COLO668 (cell line): ENCODE data around the gene PTPRT.

Experiments used
- DNase-seq: peaks from one replicate; lab custom pipeline; 2025; ENCODE audit not compliant: unreplicated experiment; lab: John Stamatoyannopoulos, UW

PTPRT gene

DNA sequence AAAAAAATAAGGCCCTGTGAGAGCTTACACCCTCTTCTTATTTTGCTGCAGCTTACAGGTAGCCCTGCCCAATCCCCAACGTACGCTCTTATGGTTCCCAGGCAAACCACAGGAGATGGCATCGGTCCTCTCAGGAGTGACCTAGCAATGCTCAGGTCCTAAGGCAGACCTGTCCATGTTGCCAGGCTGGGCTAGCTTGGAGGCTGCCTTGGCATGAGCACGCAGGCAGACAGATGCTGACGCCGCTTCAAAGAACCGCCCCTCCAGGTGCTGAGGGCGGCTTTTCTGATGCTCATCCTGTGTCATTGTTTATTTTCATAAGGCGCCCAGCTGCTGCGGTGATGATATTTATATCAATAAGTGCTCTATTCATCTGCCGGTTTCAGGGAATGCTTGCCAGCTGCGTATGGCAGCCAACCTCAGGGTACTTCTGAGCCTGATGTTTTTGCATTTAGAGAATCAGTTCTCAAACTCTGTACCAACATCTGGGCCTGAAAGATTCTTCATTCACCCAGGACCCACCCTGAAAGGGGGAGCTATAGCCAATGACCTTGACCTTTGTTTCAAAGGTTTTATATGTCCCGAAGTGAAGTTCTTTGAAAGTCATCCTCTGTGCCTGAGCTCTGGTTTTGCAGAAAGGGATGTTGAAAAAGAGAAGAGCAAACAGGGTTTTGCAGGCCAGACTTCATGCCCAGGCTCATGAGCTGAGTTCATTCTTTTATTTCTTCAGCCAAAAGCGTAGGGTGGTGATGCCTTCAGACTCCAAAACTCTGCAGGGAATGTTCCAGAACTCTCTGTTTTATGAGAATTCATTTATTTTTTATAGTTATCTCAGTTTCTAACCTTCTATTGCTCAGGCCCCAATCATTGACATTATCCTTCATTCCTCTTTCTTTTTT, 1095.9 kb downstream of the PTPRT start:
- DNase-seq, result peak; percentile 95

DNA sequence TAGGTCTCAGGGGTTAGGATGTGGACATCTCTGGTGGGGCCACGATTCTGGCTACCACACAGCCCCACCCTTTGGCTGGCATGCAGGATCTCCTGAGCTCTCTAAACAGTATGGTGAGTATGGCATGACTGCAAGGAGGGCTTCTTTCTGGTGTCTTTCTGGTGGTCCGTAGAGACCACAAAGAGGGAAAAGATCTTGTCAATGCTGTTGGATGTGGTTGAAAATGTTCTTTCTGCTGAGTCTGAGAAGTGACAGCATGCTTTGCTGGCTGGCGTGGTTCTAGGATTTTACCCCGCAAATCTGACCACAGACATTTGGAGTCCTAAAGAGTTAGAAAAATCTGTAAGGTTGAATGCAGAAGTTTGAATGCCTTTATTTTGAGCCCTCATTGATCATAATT, 1096.7 kb downstream of the PTPRT start:
- DNase-seq, result no peak

DNA sequence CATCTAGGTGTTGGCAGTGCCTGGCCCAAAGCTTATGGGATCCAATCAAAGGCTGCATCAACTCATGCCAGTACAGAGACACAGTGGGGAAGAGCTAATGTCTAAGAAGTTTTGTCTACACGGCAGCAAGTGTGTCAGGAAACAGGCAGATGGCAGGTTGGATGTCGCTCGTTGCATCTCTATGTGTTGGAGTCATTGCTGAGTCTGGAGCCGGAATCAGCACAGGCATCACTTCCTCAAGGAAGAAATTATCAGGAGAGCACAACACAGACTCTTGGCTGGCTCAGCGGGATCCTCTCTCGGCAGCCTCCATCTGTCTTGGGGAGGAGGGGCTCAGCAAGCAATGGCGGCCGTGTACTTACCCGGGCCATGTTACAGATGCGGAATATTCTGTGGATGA, 1104.3 kb downstream of the PTPRT start:
- no peak for DNase-seq

DNA sequence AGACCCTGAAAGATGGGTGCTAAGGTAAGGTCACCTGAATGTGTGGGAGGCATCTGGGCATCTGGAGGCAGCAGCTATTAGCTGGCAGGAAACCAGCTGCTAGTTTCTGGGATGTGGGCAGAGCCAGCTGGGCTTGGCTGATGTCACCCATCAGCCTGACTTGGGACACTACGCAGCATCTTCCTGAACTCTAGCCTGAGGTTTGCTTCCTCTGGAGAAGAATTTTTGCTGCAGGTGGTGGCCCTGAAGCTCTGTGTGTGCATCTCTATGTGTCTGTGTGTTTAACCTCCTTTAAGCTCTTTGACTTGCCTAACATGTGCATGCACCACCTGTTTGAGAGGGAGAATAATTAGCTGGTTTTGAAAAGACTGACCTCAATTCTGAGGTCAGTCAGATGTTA, 1106.4 kb downstream of the PTPRT start:
- peak; percentile 47 for DNase-seq

DNA sequence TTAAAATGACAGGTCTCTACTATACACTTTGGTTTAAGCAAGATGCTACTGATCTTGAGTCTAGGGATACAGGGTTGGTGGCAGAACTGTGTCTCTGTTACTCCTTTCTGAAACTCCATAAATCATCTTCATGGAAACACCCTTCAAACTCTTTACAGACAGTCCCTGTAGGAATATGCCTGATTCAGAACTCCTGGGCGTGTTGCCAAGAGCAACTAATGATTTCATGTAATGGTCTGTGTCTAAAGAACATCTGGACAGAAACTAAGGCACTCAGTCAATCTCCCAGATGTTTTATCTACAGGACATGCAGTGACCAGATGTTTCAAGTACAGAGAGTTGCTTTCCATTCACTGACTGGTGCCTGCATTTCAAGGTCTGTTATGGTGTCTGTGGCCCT, 1107.1 kb downstream of the PTPRT start:
- DNase-seq, result peak; percentile 37

DNA sequence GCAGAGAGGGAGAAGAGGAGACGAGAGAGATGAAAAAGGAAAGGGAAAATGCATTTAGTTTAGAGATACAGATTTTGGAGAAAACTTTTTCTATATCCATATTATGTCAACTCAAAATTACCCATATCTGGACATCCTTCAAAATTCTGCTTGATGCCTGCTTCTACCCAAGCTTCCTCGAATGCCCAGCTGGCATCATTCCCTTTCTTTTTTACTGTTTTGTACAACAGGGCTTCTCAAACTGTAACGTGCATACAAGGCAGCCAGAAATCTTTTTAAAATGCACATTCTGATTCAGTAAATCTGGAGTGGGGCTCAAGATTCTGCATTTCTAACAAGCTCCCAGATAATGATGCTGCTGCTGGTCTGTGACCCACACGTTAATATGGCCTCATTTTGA, 1108.8 kb downstream of the PTPRT start:
- no peak for DNase-seq

DNA sequence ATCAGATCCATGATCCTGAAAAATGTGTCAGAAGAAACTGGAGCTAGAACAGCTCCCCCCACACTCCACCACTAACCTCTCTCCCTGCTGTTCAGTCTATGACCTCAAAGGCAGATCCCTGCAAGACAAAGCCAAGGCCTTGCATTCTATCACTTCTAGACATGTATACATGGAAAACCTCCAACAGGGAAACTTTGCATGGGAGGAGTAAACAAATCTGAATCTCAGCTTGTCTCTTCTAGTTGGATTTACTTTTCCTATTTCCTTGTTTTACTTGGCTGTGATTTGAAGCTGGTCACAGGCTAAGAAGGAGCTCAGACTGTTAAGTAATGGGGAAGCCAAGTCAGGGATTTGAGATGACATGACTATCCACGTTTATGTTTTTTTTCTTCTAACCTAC, 1114.8 kb downstream of the PTPRT start:
- DNase-seq, result no peak

DNA sequence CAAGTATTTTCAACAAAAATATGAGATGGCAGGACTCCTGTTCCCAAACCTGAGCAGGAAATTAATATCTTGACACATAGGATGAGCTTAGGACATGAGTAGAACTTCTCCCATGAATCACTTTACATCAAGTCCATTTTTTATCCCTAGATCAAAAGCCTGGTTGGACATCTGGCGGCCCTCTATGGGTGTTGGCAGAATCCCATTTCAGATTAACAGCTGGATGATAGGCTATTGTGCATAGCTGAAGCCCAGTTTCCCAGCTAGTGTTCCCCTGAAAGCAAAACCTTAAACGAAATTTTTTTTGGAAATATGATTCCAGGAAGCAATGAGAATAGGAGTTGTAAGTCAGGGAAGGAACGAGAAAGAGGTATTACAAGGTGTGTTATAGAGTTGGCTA, 1122.1 kb downstream of the PTPRT start:
- DNase-seq, result no peak

DNA sequence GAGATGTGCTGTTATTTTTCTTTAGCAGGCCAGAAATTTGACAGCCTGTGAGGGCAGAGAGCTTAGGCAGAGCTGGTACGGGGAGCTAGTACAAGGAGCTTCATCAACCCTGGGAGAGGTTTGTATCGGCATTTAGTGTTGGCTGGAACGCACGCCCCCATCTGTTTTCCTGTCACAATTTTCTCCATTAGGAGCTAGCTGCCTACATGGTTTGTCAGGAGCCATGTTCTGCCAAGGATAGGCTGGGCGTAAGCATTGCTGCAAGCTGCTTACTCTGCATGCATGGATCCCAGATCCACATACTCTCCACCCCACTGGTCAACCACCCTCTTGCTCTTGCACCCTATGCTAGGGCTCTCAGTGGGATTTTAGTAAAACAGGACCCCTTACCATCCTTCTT, 1122.5 kb downstream of the PTPRT start:
- no peak for DNase-seq

DNA sequence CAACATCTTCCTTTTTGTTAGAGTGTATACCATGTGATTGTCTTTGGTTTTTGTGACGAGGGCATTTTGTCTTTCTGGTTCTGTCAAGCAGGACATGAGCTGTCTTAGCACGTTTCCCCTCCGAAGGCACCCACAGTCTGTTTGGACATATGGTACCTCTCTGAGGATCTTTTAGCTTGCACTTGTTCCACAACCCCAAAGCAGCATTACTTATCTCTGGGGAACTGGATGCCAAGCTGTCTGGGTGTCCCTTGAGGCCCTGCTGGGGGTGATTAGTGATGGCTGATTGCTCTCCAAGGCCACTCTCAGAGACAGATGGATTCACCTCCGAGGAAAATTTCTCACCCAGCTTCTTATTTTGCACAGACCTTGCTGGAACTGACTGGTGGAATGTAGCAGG, 1126.6 kb downstream of the PTPRT start:
- DNase-seq, result no peak

DNA sequence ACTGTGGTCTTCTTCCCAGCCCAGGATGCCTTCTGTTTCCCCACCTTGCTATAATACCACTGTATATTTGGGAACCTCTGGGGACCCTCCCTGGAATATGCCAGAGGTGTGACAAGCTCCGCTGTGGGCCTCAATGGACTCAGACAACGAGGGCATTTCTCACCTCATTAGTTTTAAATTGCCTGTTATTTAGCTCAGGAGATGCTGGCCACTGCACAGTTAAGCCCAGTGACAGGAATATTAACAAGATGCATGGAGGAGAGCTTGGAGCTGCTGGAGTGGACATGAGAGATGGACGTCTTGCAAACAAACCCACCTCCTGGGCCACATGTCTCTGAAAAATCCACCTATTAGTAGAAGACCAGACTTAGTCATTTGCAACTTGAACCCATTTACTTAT, 1136.4 kb downstream of the PTPRT start:
- DNase-seq, result no peak

DNA sequence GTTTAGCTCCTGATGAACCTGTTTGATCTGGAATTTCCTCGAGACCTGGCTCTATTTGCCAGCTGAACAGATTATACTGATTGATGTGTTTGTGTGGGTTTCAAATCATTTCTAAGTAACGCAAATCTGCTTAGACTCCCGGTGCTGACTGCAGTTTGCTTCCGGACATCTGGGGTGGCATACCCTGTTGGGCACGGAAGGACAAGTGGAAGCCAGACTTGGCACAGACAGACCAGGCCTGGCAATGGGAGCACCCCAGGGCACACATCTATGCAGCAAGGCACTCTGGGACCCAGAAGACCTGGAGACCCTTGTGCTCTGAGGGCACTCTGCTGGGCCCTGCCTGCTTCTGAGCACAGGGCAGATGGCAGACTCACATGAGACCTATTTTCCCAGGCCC, 1137.8 kb downstream of the PTPRT start:
- DNase-seq, result no peak

DNA sequence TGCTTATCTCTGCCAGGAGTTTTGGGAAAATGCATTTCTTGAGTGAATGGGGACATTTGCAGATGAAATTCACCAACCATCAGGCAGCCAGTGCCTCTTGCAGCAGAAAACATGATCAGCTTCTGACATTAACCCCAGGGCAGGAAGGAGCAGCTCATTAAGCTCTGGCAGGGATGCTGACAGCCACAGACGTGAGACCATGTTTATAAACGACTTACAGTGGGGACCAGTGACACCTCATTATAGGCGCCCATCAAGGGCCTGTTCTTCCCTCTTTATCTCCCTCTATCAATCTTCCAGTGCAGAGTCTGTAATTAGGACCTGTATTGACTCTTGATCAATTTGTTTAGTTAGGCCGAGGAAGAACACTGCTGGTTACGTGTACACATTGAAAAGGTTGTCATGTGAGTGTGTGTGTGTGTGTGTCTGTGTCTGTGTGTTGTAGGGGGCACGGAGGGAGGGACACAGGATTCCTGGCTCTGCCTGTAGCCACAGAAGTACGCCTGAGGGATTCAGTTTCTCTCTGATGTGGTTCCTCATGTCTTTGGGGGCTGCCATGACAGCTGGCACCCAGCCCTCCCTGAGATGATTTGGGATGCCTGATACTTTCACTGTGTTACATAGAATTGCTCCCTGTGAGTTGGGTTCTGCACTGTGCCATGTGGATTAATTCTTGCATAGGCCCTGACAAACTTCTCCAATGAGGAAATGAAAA, 1143.2 kb downstream of the PTPRT start:
- DNase-seq, result no peak

DNA sequence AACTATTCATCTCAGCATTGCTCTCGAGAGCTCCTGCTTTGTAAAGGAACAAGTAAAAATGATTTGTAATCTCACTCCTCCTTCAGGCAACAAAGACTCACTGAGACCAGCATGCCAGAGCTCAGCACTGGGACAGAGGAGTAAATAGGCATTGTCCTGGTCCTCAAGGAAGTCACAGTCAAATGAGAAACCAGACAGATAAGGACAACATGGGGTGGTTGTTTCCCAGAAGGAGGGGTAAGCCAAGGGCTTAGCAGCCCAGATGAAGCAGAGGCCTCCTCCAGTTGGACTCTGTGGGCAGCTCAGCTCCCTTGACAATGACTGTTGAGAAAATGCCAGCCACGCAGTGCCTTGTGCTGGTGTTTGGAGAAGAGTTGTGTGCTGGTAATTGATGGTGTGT, 1145.8 kb downstream of the PTPRT start:
- DNase-seq, result no peak

DNA sequence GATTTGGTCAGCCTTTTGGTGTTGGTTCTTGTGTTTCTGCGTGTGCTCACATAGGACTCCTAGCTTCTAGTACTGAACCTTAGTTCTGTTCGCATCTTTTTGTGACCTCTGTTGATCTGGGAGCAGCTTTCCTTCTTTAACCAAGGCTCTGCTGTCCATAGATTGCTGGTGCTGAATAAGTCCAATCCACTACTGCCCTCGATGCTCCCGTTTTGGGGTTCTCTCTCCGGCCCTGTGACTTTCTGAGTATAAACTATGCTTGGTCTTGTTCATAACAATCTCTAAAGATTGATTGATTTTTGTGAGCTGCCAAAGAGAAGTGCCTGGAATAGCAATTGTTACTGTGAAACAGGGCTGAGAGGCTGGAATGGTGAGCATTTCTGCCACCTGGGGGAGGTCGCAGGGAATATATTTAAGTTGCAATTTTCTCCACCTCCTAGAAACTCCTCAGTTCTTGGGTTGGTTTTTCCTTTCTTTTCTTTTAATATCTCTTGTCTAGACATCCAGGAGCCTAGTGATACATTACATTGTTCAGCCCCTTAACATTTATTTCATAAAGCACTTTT, 1148.6 kb downstream of the PTPRT start:
- DNase-seq, result no peak

DNA sequence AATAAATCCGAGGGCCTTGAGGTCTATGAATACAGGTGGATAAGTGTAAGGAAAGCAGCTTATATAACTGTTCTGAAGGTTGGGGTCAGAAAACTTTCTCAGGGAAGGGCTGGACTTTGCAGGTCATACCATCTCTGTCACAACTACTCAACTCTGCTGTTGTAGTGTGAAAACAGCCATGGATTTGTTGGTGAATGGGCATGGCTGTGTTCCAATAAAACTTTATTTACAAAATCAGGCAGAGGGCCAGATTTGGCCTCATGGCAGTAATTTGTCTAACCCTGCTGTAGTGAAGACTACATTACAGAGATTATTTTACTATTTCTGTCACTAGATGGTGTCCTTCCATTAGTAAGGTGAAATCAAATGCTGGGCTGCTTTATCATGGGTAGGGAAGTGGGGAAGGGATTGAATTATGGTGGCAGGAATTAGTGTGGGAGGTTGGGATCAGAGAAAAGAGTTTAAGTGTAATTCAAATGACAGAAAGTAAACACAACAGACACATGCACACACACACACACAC, 1161.9 kb downstream of the PTPRT start:
- peak; percentile 39 for DNase-seq

DNA sequence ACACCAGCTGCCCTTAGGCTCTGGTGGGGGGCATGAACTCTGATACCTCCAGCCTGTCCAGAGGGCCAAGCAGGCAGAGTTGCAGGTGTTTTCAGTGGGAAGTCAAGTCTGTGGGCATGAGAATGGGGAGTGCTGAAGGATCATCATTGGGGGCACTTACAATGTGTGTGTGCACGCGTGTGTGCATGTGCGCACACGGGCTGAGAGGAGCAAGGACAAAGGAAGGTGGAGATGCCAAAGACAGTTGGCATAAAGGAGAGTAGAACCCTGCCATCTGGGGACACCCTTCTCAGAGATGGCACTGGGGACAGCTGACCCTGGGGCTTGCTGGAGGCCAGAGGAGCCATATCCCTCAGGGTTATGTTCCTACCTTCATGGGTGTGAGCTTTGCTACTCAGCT, 1163.1 kb downstream of the PTPRT start:
- no peak for DNase-seq

DNA sequence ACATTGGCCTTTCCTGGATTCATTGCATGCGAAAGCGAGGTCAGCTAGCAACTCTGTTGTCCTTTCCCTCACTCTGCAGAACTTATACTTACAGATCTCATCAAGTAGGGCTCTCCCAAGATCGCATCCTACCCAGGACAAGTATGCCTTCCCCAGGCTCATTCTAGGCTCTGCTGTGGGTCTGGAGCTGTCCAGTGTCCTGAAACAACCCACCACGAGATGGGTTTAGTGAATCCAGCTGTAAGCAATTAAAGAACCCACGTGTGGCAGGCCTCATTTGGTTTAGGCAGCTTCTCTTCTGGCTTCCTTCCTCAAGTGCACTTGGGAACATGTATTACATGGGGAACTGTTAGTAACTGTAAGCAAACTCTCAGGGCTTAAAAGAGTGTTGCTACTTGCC, 1165.1 kb downstream of the PTPRT start:
- no peak for DNase-seq
